Measurements from ENCODE around the gene SPON2. TPM values are rescaled to one million over a fixed set of nuclear protein-coding genes. Genes with fewer than 3 reads are reported as not detected.
A peak's percentile ranks its signal among the peaks of the same experiment; 100 is the strongest.

SPON2 gene
- total RNA-seq, 3 donors from 2014 or later (not counting 1 experiment from before 2014, with no cell fraction given) = 1,124 to 1,574 (median 1,339) TPM

- H3K4me3 Mint-ChIP-seq = peak overlapping the region; percentile 77
- Histone ChIP-seq H3K36me3 (ENCODE audit: control insufficient read depth, insufficient read depth, low read length) (peaks cover 28% of the 10 kb centered on the region), H3K4me3 (ENCODE audit: low read length) (no peak overlapping the region), H3K27me3 (ENCODE audit: control insufficient read depth, insufficient read depth, low read length) (no peaks in the 10 kb centered on the region), H3K4me1 (ENCODE audit: control insufficient read depth, insufficient read depth, low read length) (peaks cover 89% of the 10 kb centered on the region), H3K27ac (ENCODE audit: low read length) (no peak overlapping the region), H3K9me3 (ENCODE audit: control insufficient read depth, insufficient read depth, low read length) (no peaks in the 10 kb centered on the region)
- TF ChIP-seq, protein P1, sequence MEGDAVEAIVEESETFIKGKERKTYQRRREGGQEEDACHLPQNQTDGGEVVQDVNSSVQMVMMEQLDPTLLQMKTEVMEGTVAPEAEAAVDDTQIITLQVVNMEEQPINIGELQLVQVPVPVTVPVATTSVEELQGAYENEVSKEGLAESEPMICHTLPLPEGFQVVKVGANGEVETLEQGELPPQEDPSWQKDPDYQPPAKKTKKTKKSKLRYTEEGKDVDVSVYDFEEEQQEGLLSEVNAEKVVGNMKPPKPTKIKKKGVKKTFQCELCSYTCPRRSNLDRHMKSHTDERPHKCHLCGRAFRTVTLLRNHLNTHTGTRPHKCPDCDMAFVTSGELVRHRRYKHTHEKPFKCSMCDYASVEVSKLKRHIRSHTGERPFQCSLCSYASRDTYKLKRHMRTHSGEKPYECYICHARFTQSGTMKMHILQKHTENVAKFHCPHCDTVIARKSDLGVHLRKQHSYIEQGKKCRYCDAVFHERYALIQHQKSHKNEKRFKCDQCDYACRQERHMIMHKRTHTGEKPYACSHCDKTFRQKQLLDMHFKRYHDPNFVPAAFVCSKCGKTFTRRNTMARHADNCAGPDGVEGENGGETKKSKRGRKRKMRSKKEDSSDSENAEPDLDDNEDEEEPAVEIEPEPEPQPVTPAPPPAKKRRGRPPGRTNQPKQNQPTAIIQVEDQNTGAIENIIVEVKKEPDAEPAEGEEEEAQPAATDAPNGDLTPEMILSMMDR (IDR thresholded peaks at IDR 0.05) = no peak
- H3K27me3 Mint-ChIP-seq (ENCODE audit: low read depth in 2 of 2) = no peaks in the 10 kb centered on the region
- no peak for DNase-seq
- H3K4me1 Mint-ChIP-seq = peaks cover 57 to 62% of the 10 kb centered on the region in 2 donors
- intact Hi-C loops (cut with micrococcal nuclease) = no loop called here
- no peaks in the 10 kb centered on the region for H3K9me3 Mint-ChIP-seq
- ATAC-seq = no peak
- H3K27ac Mint-ChIP-seq = peak overlapping the region; percentile 79 to 100
- H3K36me3 Mint-ChIP-seq = peaks cover 9% of the 10 kb centered on the region
- 88% methylated on average over 24 of the region's 24 CpGs for WGBS (ENCODE audit: insufficient coverage)
Measured at GRCh38 chr4:1198098-1198844, 25.9 kb upstream of the SPON2 start.

- intact Hi-C loops (cut with micrococcal nuclease) = no loop called here
Measured at GRCh38 chr4:1196421-1197183, 24.2 kb upstream of the SPON2 start.

GRCh38 chr4:1195891-1196401 lies 23.6 kb upstream of the SPON2 start:
- Histone ChIP-seq H3K27me3 (ENCODE audit: control insufficient read depth, insufficient read depth, low read length) (no peaks in the 10 kb centered on the region), H3K4me1 (ENCODE audit: control insufficient read depth, insufficient read depth, low read length) (peaks cover 75% of the 10 kb centered on the region), H3K4me3 (ENCODE audit: low read length) (no peak overlapping the region), H3K36me3 (ENCODE audit: control insufficient read depth, insufficient read depth, low read length) (peaks cover 28% of the 10 kb centered on the region), H3K9me3 (ENCODE audit: control insufficient read depth, insufficient read depth, low read length) (no peaks in the 10 kb centered on the region), H3K27ac (ENCODE audit: low read length) (no peak overlapping the region)
- Mint-ChIP-seq H3K4me3 (no peak overlapping the region), H3K27me3 (ENCODE audit: low read depth in 2 of 2) (no peaks in the 10 kb centered on the region), H3K9me3 (no peaks in the 10 kb centered on the region), H3K36me3 (peaks cover 9% of the 10 kb centered on the region), H3K27ac (peak overlapping the region; percentile 79 to 100), H3K4me1 (peaks cover 42 to 57% of the 10 kb centered on the region in 2 donors)
- TF ChIP-seq, protein P1 (IDR thresholded peaks at IDR 0.05) = no peak
- ATAC-seq (no peak), DNase-seq (peak; percentile 2 to 11)
- WGBS (ENCODE audit: insufficient coverage) = 84% methylated on average over 16 of the region's 16 CpGs
- intact Hi-C loops (cut with micrococcal nuclease) = no loop called here

More at GRCh38 chr4:1196421-1197183, 24.2 kb upstream of the SPON2 start:
- H3K4me1 Mint-ChIP-seq = peaks cover 43 to 57% of the 10 kb centered on the region in 2 donors
- no peaks in the 10 kb centered on the region for H3K9me3 ChIP-seq (ENCODE audit: control insufficient read depth, insufficient read depth, low read length)
- peak in 1 of 2 donors; percentile 2 for DNase-seq
- peaks cover 9% of the 10 kb centered on the region for H3K36me3 Mint-ChIP-seq
- no peak overlapping the region for H3K27ac ChIP-seq (ENCODE audit: low read length)
- ATAC-seq = no peak
- H3K4me3 Mint-ChIP-seq = peak overlapping the region; percentile 25
- H3K4me3 ChIP-seq (ENCODE audit: low read length) = no peak overlapping the region
- peak overlapping the region; percentile 79 to 100 for H3K27ac Mint-ChIP-seq
- TF ChIP-seq, protein P1 (IDR thresholded peaks at IDR 0.05) = no peak
- H3K27me3 Mint-ChIP-seq (ENCODE audit: low read depth in 2 of 2) = no peaks in the 10 kb centered on the region
- peaks cover 28% of the 10 kb centered on the region for H3K36me3 ChIP-seq (ENCODE audit: control insufficient read depth, insufficient read depth, low read length)
- H3K27me3 ChIP-seq (ENCODE audit: control insufficient read depth, insufficient read depth, low read length) = no peaks in the 10 kb centered on the region
- H3K4me1 ChIP-seq (ENCODE audit: control insufficient read depth, insufficient read depth, low read length) = peaks cover 82% of the 10 kb centered on the region
- no peaks in the 10 kb centered on the region for H3K9me3 Mint-ChIP-seq
- WGBS (ENCODE audit: insufficient coverage) = 92% methylated on average over 13 of the region's 13 CpGs

Measured in natural killer cell (primary cell).